ENCODE results near the gene NLGN1. TPM values are rescaled to one million over a fixed set of nuclear protein-coding genes. Genes with fewer than 3 reads are reported as not detected.

Gene NLGN1
- total and polyA plus RNA-seq, 2 experiments from 2014 or later, result 5.1 to 11.2 TPM

- Histone ChIP-seq H4K20me1 (ENCODE audit: insufficient read depth, poor library complexity, severe bottlenecking) (no peaks in the 10 kb centered on the region), H3K27ac (no peak overlapping the region), H3K4me2 (no peak overlapping the region), H2AFZ (no peak overlapping the region), H3K4me1 (ENCODE audit: insufficient read depth) (no peaks in the 10 kb centered on the region), H3K27me3 (no peaks in the 10 kb centered on the region), H3K36me3 (replicated peaks; ENCODE audit: insufficient read depth, low read depth) (no peaks in the 10 kb centered on the region), H3K79me2 (no peaks in the 10 kb centered on the region), H3K9me2 (replicated peaks; ENCODE audit: insufficient read depth) (no peaks in the 10 kb centered on the region), H3K4me3 (no peak overlapping the region), H3K9me3 (ENCODE audit: low read depth) (no peaks in the 10 kb centered on the region)
- DNase-seq (ENCODE audit: low spot score), result peak; percentile 13
- WGBS (ENCODE audit: low lambda C conversion rate, missing lambda C conversion rate), result 59% methylated on average over 1 of the region's 1 CpG
- no peak for TF ChIP-seq EZH2 (IDR thresholded peaks at IDR 0.05; ENCODE audit: borderline replicate concordance)
- peak; percentile 26 for TF ChIP-seq CTCF (IDR thresholded peaks at IDR 0.05; ENCODE audit: poor library complexity)
These were observed 605.0 kb downstream of the NLGN1 start for GRCh38 chr3:174002543-174002942.

GRCh38 chr3:174010907-174011306, 613.4 kb downstream of the NLGN1 start:
- 76% methylated on average over 1 of the region's 1 CpG for WGBS (ENCODE audit: low lambda C conversion rate, missing lambda C conversion rate)
- H3K4me2 ChIP-seq, result no peak overlapping the region
- TF ChIP-seq EZH2phosphoT487 (IDR thresholded peaks at IDR 0.05; ENCODE audit: low read depth, severe bottlenecking, unreplicated experiment) (no peak), EZH2 (IDR thresholded peaks at IDR 0.05; ENCODE audit: borderline replicate concordance) (no peak), CTCF (IDR thresholded peaks at IDR 0.05; ENCODE audit: poor library complexity) (no peak)

GRCh38 chr3:174016186-174016585, 618.6 kb downstream of the NLGN1 start:
- Histone ChIP-seq H3K27me3 (no peaks in the 10 kb centered on the region), H3K27ac (no peak overlapping the region), H3K4me1 (ENCODE audit: insufficient read depth) (no peaks in the 10 kb centered on the region), H3K9me2 (replicated peaks; ENCODE audit: insufficient read depth) (no peaks in the 10 kb centered on the region), H3K9me3 (ENCODE audit: low read depth) (no peaks in the 10 kb centered on the region), H3K36me3 (replicated peaks; ENCODE audit: insufficient read depth, low read depth) (no peaks in the 10 kb centered on the region), H4K20me1 (ENCODE audit: insufficient read depth, poor library complexity, severe bottlenecking) (no peaks in the 10 kb centered on the region), H2AFZ (no peak overlapping the region), H3K4me2 (no peak overlapping the region), H3K79me2 (no peaks in the 10 kb centered on the region), H3K4me3 (no peak overlapping the region)
- WGBS (ENCODE audit: low lambda C conversion rate, missing lambda C conversion rate), result 87% methylated on average over 4 of the region's 4 CpGs
- DNase-seq (ENCODE audit: low spot score), result no peak
- no peak for TF ChIP-seq EZH2phosphoT487 (IDR thresholded peaks at IDR 0.05; ENCODE audit: low read depth, severe bottlenecking, unreplicated experiment)
- no peak for TF ChIP-seq EZH2 (IDR thresholded peaks at IDR 0.05; ENCODE audit: borderline replicate concordance)
- no peak for TF ChIP-seq CTCF (IDR thresholded peaks at IDR 0.05; ENCODE audit: poor library complexity)

More at GRCh38 chr3:174010907-174011306, 613.4 kb downstream of the NLGN1 start:
- Histone ChIP-seq H3K79me2 (no peaks in the 10 kb centered on the region), H2AFZ (no peak overlapping the region), H4K20me1 (ENCODE audit: insufficient read depth, poor library complexity, severe bottlenecking) (no peaks in the 10 kb centered on the region), H3K9me2 (replicated peaks; ENCODE audit: insufficient read depth) (no peaks in the 10 kb centered on the region), H3K36me3 (replicated peaks; ENCODE audit: insufficient read depth, low read depth) (no peaks in the 10 kb centered on the region), H3K4me1 (ENCODE audit: insufficient read depth) (no peaks in the 10 kb centered on the region), H3K9me3 (ENCODE audit: low read depth) (no peaks in the 10 kb centered on the region), H3K4me3 (no peak overlapping the region), H3K27me3 (no peaks in the 10 kb centered on the region), H3K27ac (no peak overlapping the region)
- DNase-seq (ENCODE audit: low spot score), result no peak

- Histone ChIP-seq H3K36me3 (replicated peaks; ENCODE audit: insufficient read depth, low read depth) (no peaks in the 10 kb centered on the region), H3K4me2 (no peak overlapping the region), H3K9me2 (replicated peaks; ENCODE audit: insufficient read depth) (no peaks in the 10 kb centered on the region), H2AFZ (no peak overlapping the region), H4K20me1 (ENCODE audit: insufficient read depth, poor library complexity, severe bottlenecking) (no peaks in the 10 kb centered on the region), H3K27me3 (no peaks in the 10 kb centered on the region), H3K9me3 (ENCODE audit: low read depth) (no peaks in the 10 kb centered on the region), H3K79me2 (no peaks in the 10 kb centered on the region), H3K27ac (no peak overlapping the region), H3K4me1 (ENCODE audit: insufficient read depth) (no peaks in the 10 kb centered on the region), H3K4me3 (no peak overlapping the region)
- DNase-seq (ENCODE audit: low spot score), result no peak
- TF ChIP-seq EZH2phosphoT487 (IDR thresholded peaks at IDR 0.05; ENCODE audit: low read depth, severe bottlenecking, unreplicated experiment) (no peak), EZH2 (IDR thresholded peaks at IDR 0.05; ENCODE audit: borderline replicate concordance) (no peak), CTCF (IDR thresholded peaks at IDR 0.05; ENCODE audit: poor library complexity) (no peak)
- 98% methylated on average over 2 of the region's 2 CpGs for WGBS (ENCODE audit: low lambda C conversion rate, missing lambda C conversion rate)
These were observed 622.6 kb downstream of the NLGN1 start for GRCh38 chr3:174020156-174020555.

Measured in hepatocyte (in vitro differentiated cells).